Body of pancreas (tissue), 4 donors: ENCODE results near the gene PRR36. TPM values are rescaled to one million over a fixed set of nuclear protein-coding genes. Genes with fewer than 3 reads are reported as not detected.

Experiments used
- ATAC-seq: fragments of 150-250 bp; one replicate; pipeline ENCODE4 v1.9.1; 2016
- DNase-seq, 4 donors: peaks; one replicate each; pipeline ENCODE4 v3.0.0-alpha.2; 2019
- H3K27ac ChIP-seq, 4 donors: fragments of 200-600 bp; sonication (generic); 1 replicate in 3 of 4; 2 replicates in 1 of 4; pipeline versions ENCODE4 v1.5.1 to v1.6.1; 2016 to 2019; ENCODE audit warnings: mild to moderate bottlenecking in 1 of 4, mixed read lengths in 1 of 4, moderate library complexity in 1 of 4
- H3K27me3 ChIP-seq, 2 donors: fragments of 200-600 bp; sonication (generic); one replicate each; pipeline ENCODE4 v1.6.0; 2016; ENCODE audit warnings: mild to moderate bottlenecking in 1 of 2
- H3K36me3 ChIP-seq, 2 donors: fragments of 200-600 bp; sonication (generic); replicated peaks in 1 of 2; 2 replicates each; pipeline ENCODE4 v1.5.1; 2016; ENCODE audit warnings: low read depth in 2 of 2; ENCODE audit not compliant: insufficient read depth in 1 of 2
- H3K4me1 ChIP-seq: fragments of 200-600 bp; sonication (generic); one replicate; pipeline ENCODE4 v1.6.0; 2016
- H3K4me3 ChIP-seq, 2 donors: fragments of 200-600 bp; sonication (generic); 1 replicate in 1 of 2; 2 replicates in 1 of 2; pipeline ENCODE4 v1.5.1; 2016 to 2019
- H3K9me3 ChIP-seq, 3 donors: fragments of 200-600 bp; sonication (generic); 1 replicate in 2 of 3; 2 replicates in 1 of 3; pipeline ENCODE4 v1.5.1; 2016
- POLR2A ChIP-seq, 3 donors: fragments of 450-650 bp; IDR thresholded peaks; one replicate each; pipeline ENCODE4 v1.6.1; 2016; ENCODE audit warnings: antibody characterized with exemption in 3 of 3, mild to moderate bottlenecking in 2 of 3
- WGBS, 2 donors: methylation state at CpG; one replicate each; pipeline ENCODE4 v1.1.5; 2017; 5-methylcytosine and 5-hydroxymethylcytosine counted together
- intact Hi-C: fragments of 100-400 bp; cut with DNase I; formaldehyde crosslinking; loops from one replicate; pipeline ENCODE4 v1.15.1; 2023
- total RNA-seq, 2 donors: library from RNA; depleted of rRNA; stranded (reverse); fragments of >200 nt; gene quantifications; one replicate each; pipeline ENCODE4 v1.1.0, GENCODE V29; 2016
- TF ChIP-seq, protein P1 (sequence below), 7 experiments: fragments of 450-650 bp in 4 of 7; fragments of 200-600 bp in 3 of 7; sonication (generic) in 3 of 7; IDR thresholded peaks; one replicate each; pipeline ENCODE4 v1.5.1; 2016 to 2019; ENCODE audit warnings: antibody characterized with exemption in 7 of 7

The PRR36 gene
- total RNA-seq, 2 donors from 2014 or later = 1.0 to 12.9 TPM

DNA sequence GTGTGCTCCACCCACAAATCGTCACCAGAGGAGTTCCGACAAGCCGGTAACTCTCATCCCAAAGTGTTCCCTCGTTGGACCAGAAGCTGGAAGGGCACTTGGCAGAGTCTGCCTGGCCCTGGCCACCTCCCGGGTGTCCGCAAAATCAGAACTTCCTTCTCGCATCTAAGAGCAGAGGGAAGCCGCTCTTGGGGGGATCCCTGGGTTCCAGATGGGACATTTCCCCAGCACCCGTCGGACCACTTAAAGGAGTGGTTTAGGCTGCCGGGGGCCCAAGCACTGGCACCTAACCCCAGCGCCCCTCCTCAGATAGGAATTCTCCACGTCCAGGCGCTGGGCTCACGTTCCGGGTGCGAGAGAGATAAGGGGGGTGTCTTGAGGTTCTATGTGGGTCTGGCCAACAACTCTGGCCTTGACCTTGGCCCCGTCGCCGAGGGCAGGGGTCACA lies 28.6 kb upstream of the PRR36 start:
- ATAC-seq = no peak
- intact Hi-C loops = loop anchor here (10.0 kb wide), 1 partner anchor 48 kb away; no protein-coding TSS in a partner anchor
- no peaks in the 10 kb centered on the region for H3K36me3 ChIP-seq
- DNase-seq = peak in 2 of 4 donors; percentile 42 to 46
- H3K4me1 ChIP-seq = peaks cover 53% of the 10 kb centered on the region
- peak overlapping the region; percentile 72 to 91 (median 88) for H3K27ac ChIP-seq
- 7 to 10% methylated on average over 4 to 20 of the region's 20 CpGs for WGBS, 2 donors
- no peaks in the 10 kb centered on the region for H3K9me3 ChIP-seq
- peak overlapping the region; percentile 46 to 52 for H3K4me3 ChIP-seq
- TF ChIP-seq, protein P1, sequence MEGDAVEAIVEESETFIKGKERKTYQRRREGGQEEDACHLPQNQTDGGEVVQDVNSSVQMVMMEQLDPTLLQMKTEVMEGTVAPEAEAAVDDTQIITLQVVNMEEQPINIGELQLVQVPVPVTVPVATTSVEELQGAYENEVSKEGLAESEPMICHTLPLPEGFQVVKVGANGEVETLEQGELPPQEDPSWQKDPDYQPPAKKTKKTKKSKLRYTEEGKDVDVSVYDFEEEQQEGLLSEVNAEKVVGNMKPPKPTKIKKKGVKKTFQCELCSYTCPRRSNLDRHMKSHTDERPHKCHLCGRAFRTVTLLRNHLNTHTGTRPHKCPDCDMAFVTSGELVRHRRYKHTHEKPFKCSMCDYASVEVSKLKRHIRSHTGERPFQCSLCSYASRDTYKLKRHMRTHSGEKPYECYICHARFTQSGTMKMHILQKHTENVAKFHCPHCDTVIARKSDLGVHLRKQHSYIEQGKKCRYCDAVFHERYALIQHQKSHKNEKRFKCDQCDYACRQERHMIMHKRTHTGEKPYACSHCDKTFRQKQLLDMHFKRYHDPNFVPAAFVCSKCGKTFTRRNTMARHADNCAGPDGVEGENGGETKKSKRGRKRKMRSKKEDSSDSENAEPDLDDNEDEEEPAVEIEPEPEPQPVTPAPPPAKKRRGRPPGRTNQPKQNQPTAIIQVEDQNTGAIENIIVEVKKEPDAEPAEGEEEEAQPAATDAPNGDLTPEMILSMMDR (IDR thresholded peaks at IDR 0.05) = no peak
- no peak for TF ChIP-seq POLR2A (IDR thresholded peaks at IDR 0.05)
- H3K27me3 ChIP-seq = no peaks in the 10 kb centered on the region

DNA sequence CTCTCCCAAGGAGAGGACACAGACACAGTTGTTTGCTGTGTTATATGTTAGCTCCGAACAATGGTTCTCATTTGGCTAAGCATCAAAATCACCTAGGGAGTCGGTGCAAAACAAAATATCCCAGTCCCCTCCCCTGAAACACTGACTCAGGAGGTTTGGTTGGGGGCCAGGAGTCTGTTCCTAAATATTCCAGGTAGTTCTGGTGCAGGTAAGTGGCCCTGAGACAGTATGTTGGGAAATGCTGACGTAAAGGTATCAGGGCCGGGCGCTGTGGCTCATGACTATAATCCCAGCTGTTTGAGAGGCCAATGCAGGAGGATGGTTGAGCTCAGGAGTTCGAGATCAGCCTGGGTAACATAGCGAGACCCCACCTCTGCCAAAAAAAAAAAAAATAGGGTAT lies 27.1 kb upstream of the PRR36 start:
- H3K36me3 ChIP-seq = no peaks in the 10 kb centered on the region
- no peak for DNase-seq
- H3K4me1 ChIP-seq = peaks cover 38% of the 10 kb centered on the region
- H3K9me3 ChIP-seq = no peaks in the 10 kb centered on the region
- no peaks in the 10 kb centered on the region for H3K27me3 ChIP-seq
- TF ChIP-seq, protein P1 (IDR thresholded peaks at IDR 0.05) = no peak
- no peak for TF ChIP-seq POLR2A (IDR thresholded peaks at IDR 0.05)
- WGBS, 2 donors = 86 to 90% methylated on average over 7 of the region's 7 CpGs
- H3K27ac ChIP-seq = no peak overlapping the region
- no peak overlapping the region for H3K4me3 ChIP-seq
- intact Hi-C loops = loop anchor here (10.0 kb wide), 1 partner anchor 47 kb away; no protein-coding TSS in a partner anchor
- ATAC-seq = no peak

GRCh38 chr19:7900931-7901330 lies 26.7 kb upstream of the PRR36 start:
- 67 to 68% methylated on average over 2 to 3 of the region's 3 CpGs for WGBS, 2 donors
- no peaks in the 10 kb centered on the region for H3K36me3 ChIP-seq
- H3K4me1 ChIP-seq = peaks cover 34% of the 10 kb centered on the region
- ATAC-seq (no peak), DNase-seq (no peak)
- no peak overlapping the region for H3K4me3 ChIP-seq
- H3K27me3 ChIP-seq = no peaks in the 10 kb centered on the region
- intact Hi-C loops = loop anchor here (10.0 kb wide), 1 partner anchor 46 kb away; no protein-coding TSS in a partner anchor
- TF ChIP-seq, protein P1 (IDR thresholded peaks at IDR 0.05) = no peak
- TF ChIP-seq POLR2A (IDR thresholded peaks at IDR 0.05) = no peak
- H3K27ac ChIP-seq = no peak overlapping the region
- no peaks in the 10 kb centered on the region for H3K9me3 ChIP-seq

DNA sequence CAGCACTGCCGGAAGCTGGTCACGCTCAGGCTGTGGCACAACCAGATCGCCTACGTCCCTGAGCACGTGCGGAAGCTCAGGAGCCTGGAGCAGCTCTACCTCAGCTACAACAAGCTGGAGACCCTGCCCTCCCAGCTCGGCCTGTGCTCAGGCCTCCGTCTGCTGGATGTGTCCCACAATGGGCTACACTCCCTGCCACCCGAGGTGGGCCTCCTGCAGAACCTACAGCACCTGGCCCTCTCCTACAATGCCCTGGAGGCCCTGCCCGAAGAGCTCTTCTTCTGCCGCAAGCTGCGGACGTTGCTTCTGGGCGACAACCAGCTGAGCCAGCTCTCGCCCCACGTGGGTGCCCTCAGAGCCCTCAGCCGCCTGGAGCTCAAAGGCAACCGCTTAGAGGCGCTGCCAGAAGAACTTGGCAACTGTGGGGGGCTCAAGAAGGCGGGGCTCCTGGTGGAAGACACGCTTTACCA lies 26.2 kb upstream of the PRR36 start:
- no peaks in the 10 kb centered on the region for H3K27me3 ChIP-seq
- TF ChIP-seq POLR2A (IDR thresholded peaks at IDR 0.05) = no peak
- TF ChIP-seq, protein P1 (IDR thresholded peaks at IDR 0.05) = no peak
- H3K9me3 ChIP-seq = no peaks in the 10 kb centered on the region
- H3K4me3 ChIP-seq = no peak overlapping the region
- 81 to 91% methylated on average over 3 to 21 of the region's 21 CpGs for WGBS, 2 donors
- no peaks in the 10 kb centered on the region for H3K36me3 ChIP-seq
- intact Hi-C loops = loop anchor here (10.0 kb wide), 1 partner anchor 46 kb away; no protein-coding TSS in a partner anchor
- peaks cover 29% of the 10 kb centered on the region for H3K4me1 ChIP-seq
- no peak for ATAC-seq
- no peak for DNase-seq
- no peak overlapping the region for H3K27ac ChIP-seq
